OCI-LY7 (cell line): ENCODE measurements around the gene HNRNPH1.
"Not testable (repeated sequence)": the region's sequence is repeated elsewhere in the genome, so short reads cannot be mapped to it uniquely, and the experiment has no call there.

Experiments
- EZH2phosphoT487 ChIP-seq: fragments of 200-600 bp; sonication (generic); IDR thresholded peaks from 2 replicates; pipeline ENCODE4 v1.6.1; 2018; ENCODE audit warnings: low read depth, borderline replicate concordance, mild to moderate bottlenecking, mixed run types, antibody characterized with exemption, low read length, moderate library complexity, mixed read lengths
- TF ChIP-seq, protein P1 (sequence below): fragments of 200-600 bp; sonication (generic); conservative IDR thresholded peaks from 2 replicates; pipeline ENCODE4 v1.5.1; 2014; ENCODE audit warnings: mild to moderate bottlenecking, antibody characterized with exemption, low read length, moderate library complexity, mixed read lengths

- TF ChIP-seq, protein P1, sequence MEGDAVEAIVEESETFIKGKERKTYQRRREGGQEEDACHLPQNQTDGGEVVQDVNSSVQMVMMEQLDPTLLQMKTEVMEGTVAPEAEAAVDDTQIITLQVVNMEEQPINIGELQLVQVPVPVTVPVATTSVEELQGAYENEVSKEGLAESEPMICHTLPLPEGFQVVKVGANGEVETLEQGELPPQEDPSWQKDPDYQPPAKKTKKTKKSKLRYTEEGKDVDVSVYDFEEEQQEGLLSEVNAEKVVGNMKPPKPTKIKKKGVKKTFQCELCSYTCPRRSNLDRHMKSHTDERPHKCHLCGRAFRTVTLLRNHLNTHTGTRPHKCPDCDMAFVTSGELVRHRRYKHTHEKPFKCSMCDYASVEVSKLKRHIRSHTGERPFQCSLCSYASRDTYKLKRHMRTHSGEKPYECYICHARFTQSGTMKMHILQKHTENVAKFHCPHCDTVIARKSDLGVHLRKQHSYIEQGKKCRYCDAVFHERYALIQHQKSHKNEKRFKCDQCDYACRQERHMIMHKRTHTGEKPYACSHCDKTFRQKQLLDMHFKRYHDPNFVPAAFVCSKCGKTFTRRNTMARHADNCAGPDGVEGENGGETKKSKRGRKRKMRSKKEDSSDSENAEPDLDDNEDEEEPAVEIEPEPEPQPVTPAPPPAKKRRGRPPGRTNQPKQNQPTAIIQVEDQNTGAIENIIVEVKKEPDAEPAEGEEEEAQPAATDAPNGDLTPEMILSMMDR, result not testable (repeated sequence)
- TF ChIP-seq EZH2phosphoT487, result not testable (repeated sequence)
Measured at GRCh38 chr5:179641745-179642144, 18.3 kb upstream of the HNRNPH1 start.
